Stimulated activated CD8-positive, alpha-beta memory T cell treated with anti-CD3 and anti-CD28 coated beads, Interleukin-15, amount 100 ng/mL, for 24 hours (primary cell): ENCODE measurements around the gene VPS39.
"Not testable (repeated sequence)": the region's sequence is repeated elsewhere in the genome, so short reads cannot be mapped to it uniquely, and the experiment has no call there.

ENCODE experiments used
- DNase-seq: peaks from one replicate; pipeline ENCODE4 v3.0.0-alpha.2; 2020; ENCODE audit warnings: low read depth

The VPS39 gene, protein sequence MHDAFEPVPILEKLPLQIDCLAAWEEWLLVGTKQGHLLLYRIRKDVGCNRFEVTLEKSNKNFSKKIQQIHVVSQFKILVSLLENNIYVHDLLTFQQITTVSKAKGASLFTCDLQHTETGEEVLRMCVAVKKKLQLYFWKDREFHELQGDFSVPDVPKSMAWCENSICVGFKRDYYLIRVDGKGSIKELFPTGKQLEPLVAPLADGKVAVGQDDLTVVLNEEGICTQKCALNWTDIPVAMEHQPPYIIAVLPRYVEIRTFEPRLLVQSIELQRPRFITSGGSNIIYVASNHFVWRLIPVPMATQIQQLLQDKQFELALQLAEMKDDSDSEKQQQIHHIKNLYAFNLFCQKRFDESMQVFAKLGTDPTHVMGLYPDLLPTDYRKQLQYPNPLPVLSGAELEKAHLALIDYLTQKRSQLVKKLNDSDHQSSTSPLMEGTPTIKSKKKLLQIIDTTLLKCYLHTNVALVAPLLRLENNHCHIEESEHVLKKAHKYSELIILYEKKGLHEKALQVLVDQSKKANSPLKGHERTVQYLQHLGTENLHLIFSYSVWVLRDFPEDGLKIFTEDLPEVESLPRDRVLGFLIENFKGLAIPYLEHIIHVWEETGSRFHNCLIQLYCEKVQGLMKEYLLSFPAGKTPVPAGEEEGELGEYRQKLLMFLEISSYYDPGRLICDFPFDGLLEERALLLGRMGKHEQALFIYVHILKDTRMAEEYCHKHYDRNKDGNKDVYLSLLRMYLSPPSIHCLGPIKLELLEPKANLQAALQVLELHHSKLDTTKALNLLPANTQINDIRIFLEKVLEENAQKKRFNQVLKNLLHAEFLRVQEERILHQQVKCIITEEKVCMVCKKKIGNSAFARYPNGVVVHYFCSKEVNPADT

GRCh38 chr15:42207674-42208579 lies at the start of gene VPS39:
TSS of gene VPS39 (minus strand) at chr15:42208304. CDS start at chr15:42208153, 151 bp downstream.
- peak; percentile 58 for DNase-seq

DNA sequence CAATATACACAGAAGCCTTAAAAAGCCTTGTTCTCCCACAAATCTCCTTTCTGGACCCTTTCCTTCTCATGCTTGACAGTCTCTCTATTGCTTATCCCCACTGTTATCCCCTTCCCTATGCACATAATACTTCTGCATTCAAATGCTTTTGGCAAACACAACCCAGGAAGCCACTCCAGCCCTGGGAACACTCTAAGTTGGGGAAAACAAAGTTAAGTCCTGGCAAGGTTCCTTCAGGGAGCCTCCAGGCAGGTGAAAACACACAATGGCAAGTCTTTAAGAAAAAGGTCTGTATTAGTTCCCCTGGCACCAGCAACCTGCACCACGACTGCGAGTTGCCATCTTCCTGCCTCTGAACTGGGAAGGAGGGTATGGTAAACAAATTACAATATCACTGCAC lies 45.2 kb upstream of the VPS39 start:
- no peak for DNase-seq

- no peak for DNase-seq
These were observed 32.7 kb upstream of the VPS39 start for GRCh38 chr15:42240823-42241222.

DNA sequence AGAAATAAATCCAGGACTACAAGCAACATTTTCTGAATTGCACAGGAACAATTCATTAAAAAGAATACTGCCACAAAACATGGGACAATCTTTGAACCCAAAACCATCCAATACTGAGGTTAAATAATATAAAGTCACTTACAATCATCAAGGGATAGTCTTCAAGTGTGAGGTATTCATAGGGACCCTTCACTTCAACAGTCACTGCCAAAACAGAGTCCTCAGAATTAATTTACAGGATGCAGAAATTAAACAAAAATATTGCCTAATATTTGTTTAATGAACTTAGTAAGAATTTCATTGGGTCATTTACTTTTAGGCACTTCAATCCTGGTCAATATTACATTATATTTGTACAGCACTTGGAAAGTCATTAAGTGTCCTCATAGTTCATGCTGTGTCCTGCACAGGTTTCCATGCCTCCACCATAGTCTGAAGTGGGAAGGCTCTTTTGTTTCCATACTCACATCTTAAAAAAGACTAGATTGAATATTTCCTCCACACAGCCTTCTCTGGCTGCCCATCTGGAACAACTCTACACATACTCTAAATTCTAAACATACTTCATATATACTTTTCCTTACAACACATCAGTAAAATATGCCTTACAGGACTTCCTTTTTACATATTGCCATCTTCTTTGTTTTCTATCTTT lies 31.6 kb upstream of the VPS39 start:
- DNase-seq, result no peak

DNA sequence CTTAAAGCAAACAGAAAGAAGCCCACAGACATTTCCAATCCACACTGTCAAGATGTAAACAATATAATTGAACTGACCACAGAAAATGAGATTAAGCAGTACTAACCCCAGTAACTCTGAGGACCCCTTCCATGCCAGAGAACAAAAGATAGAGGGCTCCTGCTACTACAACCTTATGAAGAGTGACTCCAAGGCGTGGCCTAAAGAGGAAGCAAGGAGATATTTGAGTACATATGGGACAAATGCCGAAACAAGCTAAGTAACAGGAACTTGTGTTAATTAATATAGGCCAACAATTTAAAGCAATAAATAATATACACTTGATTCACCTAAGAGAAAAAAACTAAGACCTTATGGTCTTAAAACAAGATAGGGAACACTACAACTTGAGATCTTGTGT lies 25.0 kb upstream of the VPS39 start:
- DNase-seq, result no peak

- DNase-seq, result no peak
These were observed 24.5 kb upstream of the VPS39 start for GRCh38 chr15:42232606-42233005.

DNA sequence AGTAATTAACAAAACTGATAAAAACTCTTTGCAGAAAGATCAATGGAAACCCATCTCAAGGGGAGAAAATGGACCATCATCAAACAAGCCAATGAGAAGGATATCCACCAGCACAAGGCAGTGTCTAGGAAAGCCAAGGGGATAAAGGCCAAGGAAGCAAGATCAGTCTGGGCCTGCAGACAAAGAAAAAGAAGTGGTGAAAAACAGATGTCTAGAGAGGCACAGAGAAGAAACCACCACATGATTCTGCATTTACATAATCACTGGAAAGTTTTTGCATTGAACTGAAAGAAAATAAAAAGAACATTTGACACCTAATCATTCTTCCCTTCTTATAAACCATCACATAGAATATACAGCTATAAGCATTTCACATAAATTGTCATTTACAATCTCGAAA lies 23.0 kb upstream of the VPS39 start:
- no peak for DNase-seq

DNA sequence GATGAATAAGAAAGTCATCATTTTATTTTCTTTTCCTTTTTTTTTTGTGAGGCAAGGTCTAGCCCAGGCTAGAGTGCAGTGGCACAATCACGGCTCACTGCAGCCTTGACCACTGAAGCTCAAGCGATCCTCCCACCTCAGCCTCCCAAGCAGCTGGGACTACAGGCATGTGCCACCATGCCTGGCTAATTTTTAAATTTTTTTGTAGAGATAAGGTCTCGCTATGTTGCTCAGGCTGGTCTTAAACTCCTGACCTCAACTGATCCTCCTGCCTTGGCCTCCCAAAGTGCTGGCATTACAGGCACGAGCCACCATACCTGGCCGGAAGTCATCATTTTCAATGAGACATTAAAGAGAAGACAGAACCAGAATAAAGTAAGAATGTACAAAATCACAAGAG lies 20.9 kb upstream of the VPS39 start:
- not testable (repeated sequence) for DNase-seq

GRCh38 chr15:42228036-42228435 lies 19.9 kb upstream of the VPS39 start:
- DNase-seq, result no peak

DNA sequence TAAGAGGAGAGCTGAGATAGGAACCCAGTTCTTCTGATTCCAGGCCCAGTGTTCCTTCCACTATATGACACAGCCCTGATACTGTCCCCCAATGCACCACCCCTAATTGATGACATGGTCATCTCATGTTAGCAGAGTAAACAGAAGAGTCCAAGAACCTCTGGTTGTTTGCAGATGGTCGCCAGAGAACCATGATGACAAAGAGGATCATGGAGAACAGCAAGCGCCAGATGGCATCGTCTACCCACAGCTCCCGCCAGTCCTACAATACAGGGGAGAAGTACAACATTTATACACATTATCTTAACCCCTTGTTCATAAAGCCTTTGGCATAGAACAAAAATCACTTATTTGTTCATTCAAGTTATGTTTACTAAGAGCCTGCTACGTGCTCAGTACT lies 18.5 kb upstream of the VPS39 start:
- DNase-seq, result no peak

GRCh38 chr15:42220216-42220615 lies 12.1 kb upstream of the VPS39 start:
- no peak for DNase-seq

GRCh38 chr15:42218953-42219592 lies 11.0 kb upstream of the VPS39 start:
- no peak for DNase-seq

- no peak for DNase-seq
These were observed 9.5 kb upstream of the VPS39 start for GRCh38 chr15:42217568-42217967.

DNA sequence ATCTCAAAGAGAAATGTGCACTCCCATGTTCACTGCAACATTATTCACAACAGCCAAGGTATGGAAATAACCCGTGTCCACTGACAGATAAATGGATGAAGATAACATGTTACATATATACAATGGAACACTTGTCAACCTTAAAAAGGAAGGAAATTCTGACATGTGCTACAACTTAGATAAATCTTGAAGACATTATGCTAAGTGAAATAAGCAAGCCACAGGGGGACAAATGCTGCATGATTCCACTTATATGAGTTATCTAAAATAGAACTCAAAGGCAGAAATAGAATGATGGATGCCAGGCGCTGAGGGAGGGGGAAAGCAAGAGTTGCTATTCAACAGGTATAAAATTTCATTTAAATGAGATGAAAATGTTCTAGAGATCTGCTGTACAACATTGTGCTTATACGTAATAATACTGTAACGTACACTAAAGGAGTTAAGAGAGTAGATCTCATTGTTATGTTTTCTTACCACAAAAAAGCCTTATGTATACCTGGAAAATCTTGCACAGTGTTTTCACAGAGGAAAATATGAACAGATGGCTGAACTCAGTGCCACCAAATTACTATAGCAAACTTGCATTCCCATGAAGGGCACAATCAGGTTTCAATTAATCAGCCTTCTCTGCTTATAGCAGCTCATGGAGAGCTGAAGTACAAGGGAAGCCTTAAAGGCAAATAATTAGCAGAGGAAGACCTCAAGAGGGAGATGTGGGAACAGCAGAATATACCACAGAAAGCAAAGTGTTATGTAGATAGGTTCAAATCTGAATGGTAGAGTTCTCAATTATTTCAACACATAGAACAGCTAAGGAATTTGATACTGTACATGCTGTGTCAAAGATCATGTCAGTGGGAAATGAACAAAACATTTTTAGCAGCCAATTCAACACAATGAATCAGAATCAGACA lies 8.1 kb upstream of the VPS39 start:
- DNase-seq, result no peak

- DNase-seq, result no peak
These were observed 6.5 kb upstream of the VPS39 start for GRCh38 chr15:42214600-42214999.

- DNase-seq, result no peak
These were observed 5.4 kb upstream of the VPS39 start for GRCh38 chr15:42213511-42213910.

DNA sequence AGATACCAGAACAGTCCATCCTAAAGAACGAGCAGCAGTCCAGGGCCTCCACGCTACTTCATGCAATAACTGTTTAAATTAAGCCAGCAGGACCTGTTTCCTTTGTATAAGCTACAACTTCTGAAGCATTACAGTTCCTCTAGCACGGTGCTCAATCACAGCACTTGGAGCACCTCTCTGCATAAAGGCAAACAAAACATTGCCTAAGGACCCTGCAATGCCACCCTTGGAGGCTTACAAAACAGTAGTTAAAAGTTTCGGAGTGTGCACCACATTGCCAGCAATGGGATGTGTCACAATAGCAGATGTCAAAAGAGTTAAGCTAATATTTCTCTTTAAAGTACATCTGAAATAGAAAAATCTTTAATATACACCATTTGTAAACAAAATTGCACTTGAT lies 2.6 kb upstream of the VPS39 start:
- DNase-seq, result no peak

- DNase-seq, result no peak
These were observed 1.7 kb downstream of the VPS39 start for GRCh38 chr15:42206406-42206805.

DNA sequence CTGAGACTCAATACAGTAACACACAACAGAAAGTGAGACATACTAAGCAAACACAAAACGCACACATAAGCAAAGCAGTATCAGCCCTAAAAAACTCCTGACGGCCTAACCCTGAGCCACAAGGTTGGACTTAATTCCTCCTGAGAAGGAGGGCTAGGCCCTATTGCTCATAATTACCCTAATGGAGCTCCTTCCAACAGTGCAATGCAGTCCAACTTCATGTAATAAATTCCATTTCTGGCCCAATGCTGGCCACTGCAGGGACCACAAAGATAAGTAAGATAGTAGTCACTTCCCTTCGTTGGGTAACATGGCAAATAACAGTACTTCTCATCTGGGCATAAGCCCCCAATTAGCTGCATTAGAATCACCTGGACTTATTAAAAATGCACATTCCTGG lies 4.2 kb downstream of the VPS39 start:
- no peak for DNase-seq

- DNase-seq, result no peak
These were observed 5.5 kb downstream of the VPS39 start for GRCh38 chr15:42202653-42203052.
